ENCODE data around the gene SLC30A2.

The SLC30A2 gene

GRCh38 chr1:26022404-26022779 is 23.5 kb downstream of the SLC30A2 start:
- TF ChIP-seq EZH2 (IDR thresholded peaks at IDR 0.05; ENCODE audit: borderline replicate concordance, low read length) (no peak), CTCF (IDR thresholded peaks at IDR 0.05; ENCODE audit: low read length) (no peak)
- no peak overlapping the region for H3K9ac ChIP-seq (ENCODE audit: low read length)
- no peaks in the 10 kb centered on the region for H3K4me1 ChIP-seq (ENCODE audit: insufficient read depth, low read length, severe bottlenecking)
- 0 out of 2 replicates have a peak, but pooled peaks cover 13% of the 10 kb centered on the region for H3K27me3 ChIP-seq (ENCODE audit: insufficient read depth, low read length)
- H3K4me2 ChIP-seq (ENCODE audit: low read length) = no peak overlapping the region
- no peaks in the 10 kb centered on the region for H3F3A ChIP-seq (ENCODE audit: insufficient read depth, low read length)
- no peaks in the 10 kb centered on the region for H3K36me3 ChIP-seq (ENCODE audit: insufficient read depth, low read length)
- no peaks in the 10 kb centered on the region for H3K79me2 ChIP-seq (ENCODE audit: insufficient read depth, low read length)
- no peaks in the 10 kb centered on the region for H3K9me3 ChIP-seq (ENCODE audit: low read length)
- H3K27ac ChIP-seq (ENCODE audit: low read depth, low read length, poor library complexity, severe bottlenecking) = no peak overlapping the region
- H4K20me1 ChIP-seq (ENCODE audit: insufficient read depth, low read length) = no peaks in the 10 kb centered on the region
- no peaks in the 10 kb centered on the region for H3K9me2 ChIP-seq (ENCODE audit: low read depth, low read length)
- H2AFZ ChIP-seq (ENCODE audit: low read length) = no peak overlapping the region
- no peak overlapping the region for H3K4me3 ChIP-seq (ENCODE audit: low read depth, low read length, poor library complexity, severe bottlenecking)

GRCh38 chr1:26021647-26022403 is 24.1 kb downstream of the SLC30A2 start, which contains the start of gene EXTL1:
Gene EXTL1 (plus strand): TSS chr1:26021775. CDS start chr1:26022647, 872 bp downstream.
- no peaks in the 10 kb centered on the region for H4K20me1 ChIP-seq (ENCODE audit: insufficient read depth, low read length)
- no peak for TF ChIP-seq CTCF (IDR thresholded peaks at IDR 0.05; ENCODE audit: low read length)
- TF ChIP-seq EZH2 (IDR thresholded peaks at IDR 0.05; ENCODE audit: borderline replicate concordance, low read length) = no peak
- no peaks in the 10 kb centered on the region for H3K36me3 ChIP-seq (ENCODE audit: insufficient read depth, low read length)
- H3K4me1 ChIP-seq (ENCODE audit: insufficient read depth, low read length, severe bottlenecking) = no peaks in the 10 kb centered on the region
- H3K9ac ChIP-seq (ENCODE audit: low read length) = no peak within 1 kb of the TSS
- no peak within 1 kb of the TSS for H2AFZ ChIP-seq (ENCODE audit: low read length)
- no peaks in the 10 kb centered on the region for H3K9me2 ChIP-seq (ENCODE audit: low read depth, low read length)
- H3K4me3 ChIP-seq (ENCODE audit: low read depth, low read length, poor library complexity, severe bottlenecking) = no peak within 1 kb of the TSS
- 0 out of 2 replicates have a peak, but pooled peaks cover 14% of the 10 kb centered on the region for H3K27me3 ChIP-seq (ENCODE audit: insufficient read depth, low read length)
- H3F3A ChIP-seq (ENCODE audit: insufficient read depth, low read length) = no peaks in the 10 kb centered on the region
- H3K27ac ChIP-seq (ENCODE audit: low read depth, low read length, poor library complexity, severe bottlenecking) = no peak within 1 kb of the TSS
- no peak within 1 kb of the TSS for H3K4me2 ChIP-seq (ENCODE audit: low read length)
- H3K79me2 ChIP-seq (ENCODE audit: insufficient read depth, low read length) = no peaks in the 10 kb centered on the region
- H3K9me3 ChIP-seq (ENCODE audit: low read length) = no peaks in the 10 kb centered on the region

GRCh38 chr1:26020941-26021646 is 24.8 kb downstream of the SLC30A2 start:
- Histone ChIP-seq H3K27ac (ENCODE audit: low read depth, low read length, poor library complexity, severe bottlenecking) (no peak overlapping the region), H3K27me3 (ENCODE audit: insufficient read depth, low read length) (0 out of 2 replicates have a peak, but pooled peaks cover 14% of the 10 kb centered on the region), H3F3A (ENCODE audit: insufficient read depth, low read length) (no peaks in the 10 kb centered on the region), H3K4me2 (ENCODE audit: low read length) (no peak overlapping the region), H2AFZ (ENCODE audit: low read length) (no peak overlapping the region), H3K4me3 (ENCODE audit: low read depth, low read length, poor library complexity, severe bottlenecking) (no peak overlapping the region), H3K36me3 (ENCODE audit: insufficient read depth, low read length) (no peaks in the 10 kb centered on the region), H3K79me2 (ENCODE audit: insufficient read depth, low read length) (no peaks in the 10 kb centered on the region), H3K9me3 (ENCODE audit: low read length) (no peaks in the 10 kb centered on the region), H3K9me2 (ENCODE audit: low read depth, low read length) (no peaks in the 10 kb centered on the region), H3K9ac (ENCODE audit: low read length) (no peak overlapping the region), H3K4me1 (ENCODE audit: insufficient read depth, low read length, severe bottlenecking) (no peaks in the 10 kb centered on the region), H4K20me1 (ENCODE audit: insufficient read depth, low read length) (no peaks in the 10 kb centered on the region)
- TF ChIP-seq EZH2 (IDR thresholded peaks at IDR 0.05; ENCODE audit: borderline replicate concordance, low read length) (no peak), CTCF (IDR thresholded peaks at IDR 0.05; ENCODE audit: low read length) (no peak)

Data from OCI-LY1 (cell line).